Left ventricle myocardium inferior (tissue), 1 donor: ENCODE measurements around the gene MAP9. TPM values are rescaled to one million over a fixed set of nuclear protein-coding genes. Genes with fewer than 3 reads are reported as not detected.
A peak's percentile ranks its signal among the peaks of the same experiment; 100 is the strongest.

Experiments
- DNase-seq: peaks from one replicate; pipeline ENCODE4 v3.0.0-alpha.2; 2020
- H3K27ac ChIP-seq: fragments of 200-600 bp; replicated peaks from 2 replicates; pipeline ENCODE4 v1.8.0; 2021
- H3K27me3 ChIP-seq: fragments of 200-600 bp; 2 replicates; pipeline ENCODE4 v1.8.0; 2021; ENCODE audit warnings: low read depth
- H3K36me3 ChIP-seq: fragments of 200-600 bp; 2 replicates; pipeline ENCODE4 v1.8.0; 2021
- H3K4me1 ChIP-seq: fragments of 200-600 bp; 2 replicates; pipeline ENCODE4 v1.8.0; 2021
- H3K4me3 ChIP-seq: fragments of 200-600 bp; 2 replicates; pipeline ENCODE4 v1.8.0; 2021; ENCODE audit warnings: mild to moderate bottlenecking, moderate library complexity
- H3K9me3 ChIP-seq: fragments of 200-600 bp; replicated peaks from 2 replicates; pipeline ENCODE4 v1.8.0; 2021
- CTCF ChIP-seq: fragments of 200-600 bp; IDR thresholded peaks from 2 replicates; pipeline ENCODE4 v1.8.0; 2021; ENCODE audit warnings: antibody characterized with exemption, mild to moderate bottlenecking, borderline replicate concordance
- intact Hi-C: fragments of 100-400 bp; cut with micrococcal nuclease; formaldehyde crosslinking; loops from one replicate; pipeline ENCODE4 v1.11.0; 2022
- total RNA-seq: library from RNA; stranded (reverse); fragmentation: NEBNext Ultra II Directional; extraction: Animal tissue kit (Norgen Biotek cat#: 25700); gene quantifications from one replicate; pipeline ENCODE4 v1.2.1, GENCODE V29; 2021
- donor health status: DM: no; HTN: yes; CAD: no; lungs with severe emphysema.

The MAP9 gene
- total RNA-seq, 1 donor from 2014 or later, result 6.6 TPM

GRCh38 chr4:155411546-155411945 is 34.8 kb upstream of the MAP9 start:
- no peak for TF ChIP-seq CTCF
- Histone ChIP-seq H3K27me3 (no peaks in the 10 kb centered on the region), H3K27ac (no peak overlapping the region), H3K4me3 (no peak overlapping the region), H3K9me3 (no peaks in the 10 kb centered on the region), H3K4me1 (no peaks in the 10 kb centered on the region), H3K36me3 (no peaks in the 10 kb centered on the region)
- DNase-seq, result no peak
- intact Hi-C loops, result no loop called here

- no peak for DNase-seq
- Histone ChIP-seq H3K4me1 (no peaks in the 10 kb centered on the region), H3K4me3 (no peak overlapping the region), H3K36me3 (no peaks in the 10 kb centered on the region), H3K9me3 (no peaks in the 10 kb centered on the region), H3K27ac (no peak overlapping the region), H3K27me3 (no peaks in the 10 kb centered on the region)
- intact Hi-C loops, result loop anchor here (10.0 kb wide), 1 partner anchor 376 kb away; no protein-coding TSS in a partner anchor
- no peak for TF ChIP-seq CTCF
Measured at GRCh38 chr4:155408796-155409195, 32.0 kb upstream of the MAP9 start.

GRCh38 chr4:155407480-155407879 is 30.7 kb upstream of the MAP9 start:
- H3K27ac ChIP-seq, result no peak overlapping the region
- H3K9me3 ChIP-seq, result no peaks in the 10 kb centered on the region
- no peak overlapping the region for H3K4me3 ChIP-seq
- intact Hi-C loops, result loop anchor here (10.0 kb wide), 1 partner anchor 377 kb away; no protein-coding TSS in a partner anchor
- H3K27me3 ChIP-seq, result no peaks in the 10 kb centered on the region
- TF ChIP-seq CTCF, result no peak
- no peak for DNase-seq
- no peaks in the 10 kb centered on the region for H3K36me3 ChIP-seq
- H3K4me1 ChIP-seq, result no peaks in the 10 kb centered on the region

GRCh38 chr4:155405059-155405458 is 28.3 kb upstream of the MAP9 start:
- Histone ChIP-seq H3K4me1 (no peaks in the 10 kb centered on the region), H3K9me3 (no peaks in the 10 kb centered on the region), H3K27me3 (no peaks in the 10 kb centered on the region), H3K36me3 (no peaks in the 10 kb centered on the region), H3K4me3 (no peak overlapping the region), H3K27ac (no peak overlapping the region)
- no peak for DNase-seq
- intact Hi-C loops, result loop anchor here (10.0 kb wide), 1 partner anchor 380 kb away; no protein-coding TSS in a partner anchor
- TF ChIP-seq CTCF, result no peak

- Histone ChIP-seq H3K27me3 (no peaks in the 10 kb centered on the region), H3K9me3 (no peaks in the 10 kb centered on the region), H3K4me1 (no peaks in the 10 kb centered on the region), H3K36me3 (no peaks in the 10 kb centered on the region), H3K4me3 (no peak overlapping the region), H3K27ac (no peak overlapping the region)
- TF ChIP-seq CTCF, result peak; percentile 65
- intact Hi-C loops, result loop anchor here (10.0 kb wide), 1 partner anchor 381 kb away; no protein-coding TSS in a partner anchor
- DNase-seq, result no peak
Measured at GRCh38 chr4:155403886-155404285, 27.1 kb upstream of the MAP9 start.

GRCh38 chr4:155402941-155403340 is 26.2 kb upstream of the MAP9 start:
- intact Hi-C loops, result loop anchor here (10.0 kb wide), 1 partner anchor 382 kb away; no protein-coding TSS in a partner anchor

More at GRCh38 chr4:155402941-155403340, 26.2 kb upstream of the MAP9 start:
- Histone ChIP-seq H3K9me3 (no peaks in the 10 kb centered on the region), H3K27me3 (no peaks in the 10 kb centered on the region), H3K36me3 (no peaks in the 10 kb centered on the region), H3K4me1 (no peaks in the 10 kb centered on the region), H3K27ac (no peak overlapping the region), H3K4me3 (no peak overlapping the region)
- DNase-seq, result no peak
- no peak for TF ChIP-seq CTCF
